Measurements from ENCODE around the gene MICU1.
"Not testable (repeated sequence)": the region's sequence is repeated elsewhere in the genome, so short reads cannot be mapped to it uniquely, and the experiment has no call there.

MICU1 gene

GRCh38 chr10:72417971-72418370, 207.9 kb downstream of the MICU1 start:
- no peak for TF ChIP-seq CTCF (IDR thresholded peaks at IDR 0.05; ENCODE audit: low read depth, low read length)

GRCh38 chr10:72416661-72417060, 209.2 kb downstream of the MICU1 start:
- H3K4me3 ChIP-seq (ENCODE audit: low read depth, low read length): no peak overlapping the region

More at GRCh38 chr10:72417971-72418370, 207.9 kb downstream of the MICU1 start:
- H3K4me3 ChIP-seq (ENCODE audit: low read depth, low read length): no peak overlapping the region

GRCh38 chr10:72414642-72415041, 211.2 kb downstream of the MICU1 start:
- TF ChIP-seq CTCF (IDR thresholded peaks at IDR 0.05; ENCODE audit: low read depth, low read length): no peak

More at GRCh38 chr10:72416661-72417060, 209.2 kb downstream of the MICU1 start:
- no peak for TF ChIP-seq CTCF (IDR thresholded peaks at IDR 0.05; ENCODE audit: low read depth, low read length)

GRCh38 chr10:72409167-72409566, 216.7 kb downstream of the MICU1 start:
- H3K4me3 ChIP-seq (ENCODE audit: low read depth, low read length): no peak overlapping the region
- TF ChIP-seq CTCF (IDR thresholded peaks at IDR 0.05; ENCODE audit: low read depth, low read length): no peak

More at GRCh38 chr10:72414642-72415041, 211.2 kb downstream of the MICU1 start:
- no peak overlapping the region for H3K4me3 ChIP-seq (ENCODE audit: low read depth, low read length)

GRCh38 chr10:72407927-72408600, 217.8 kb downstream of the MICU1 start:
- H3K4me3 ChIP-seq (ENCODE audit: low read depth, low read length): no peak overlapping the region
- no peak for TF ChIP-seq CTCF (IDR thresholded peaks at IDR 0.05; ENCODE audit: low read depth, low read length)

- H3K4me3 ChIP-seq (ENCODE audit: low read depth, low read length): no peak overlapping the region
- TF ChIP-seq CTCF (IDR thresholded peaks at IDR 0.05; ENCODE audit: low read depth, low read length): no peak
These were observed 218.4 kb downstream of the MICU1 start for GRCh38 chr10:72407471-72407870.

- not testable (repeated sequence) for H3K4me3 ChIP-seq (ENCODE audit: low read depth, low read length)
These were observed 230.3 kb downstream of the MICU1 start for GRCh38 chr10:72395581-72395980.

- H3K4me3 ChIP-seq (ENCODE audit: low read depth, low read length): no peak overlapping the region
- no peak for TF ChIP-seq CTCF (IDR thresholded peaks at IDR 0.05; ENCODE audit: low read depth, low read length)
These were observed 233.3 kb downstream of the MICU1 start for GRCh38 chr10:72392571-72392970.
